GM20431 (cell line): ENCODE results near the gene CFAP52.
"Not testable (repeated sequence)": the region's sequence is repeated elsewhere in the genome, so short reads cannot be mapped to it uniquely, and the experiment has no call there.

ENCODE experiments used
- in situ Hi-C: fragments of 300-500 bp; cut with MseI, MboI; formaldehyde crosslinking; loops from one replicate; pipeline ENCODE4 v1.15.0; 2020; ENCODE audit warnings: low sequenced_read_pairs; ENCODE audit not compliant: unreplicated experiment

The CFAP52 gene, protein sequence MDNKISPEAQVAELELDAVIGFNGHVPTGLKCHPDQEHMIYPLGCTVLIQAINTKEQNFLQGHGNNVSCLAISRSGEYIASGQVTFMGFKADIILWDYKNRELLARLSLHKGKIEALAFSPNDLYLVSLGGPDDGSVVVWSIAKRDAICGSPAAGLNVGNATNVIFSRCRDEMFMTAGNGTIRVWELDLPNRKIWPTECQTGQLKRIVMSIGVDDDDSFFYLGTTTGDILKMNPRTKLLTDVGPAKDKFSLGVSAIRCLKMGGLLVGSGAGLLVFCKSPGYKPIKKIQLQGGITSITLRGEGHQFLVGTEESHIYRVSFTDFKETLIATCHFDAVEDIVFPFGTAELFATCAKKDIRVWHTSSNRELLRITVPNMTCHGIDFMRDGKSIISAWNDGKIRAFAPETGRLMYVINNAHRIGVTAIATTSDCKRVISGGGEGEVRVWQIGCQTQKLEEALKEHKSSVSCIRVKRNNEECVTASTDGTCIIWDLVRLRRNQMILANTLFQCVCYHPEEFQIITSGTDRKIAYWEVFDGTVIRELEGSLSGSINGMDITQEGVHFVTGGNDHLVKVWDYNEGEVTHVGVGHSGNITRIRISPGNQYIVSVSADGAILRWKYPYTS

GRCh38 chr17:9576521-9577372, at the start of gene CFAP52:
Gene CFAP52, plus strand, starts transcription at chr17:9576642. Its CDS starts 54 bp downstream, at chr17:9576696.
- in situ Hi-C loops: no loop called here

DNA sequence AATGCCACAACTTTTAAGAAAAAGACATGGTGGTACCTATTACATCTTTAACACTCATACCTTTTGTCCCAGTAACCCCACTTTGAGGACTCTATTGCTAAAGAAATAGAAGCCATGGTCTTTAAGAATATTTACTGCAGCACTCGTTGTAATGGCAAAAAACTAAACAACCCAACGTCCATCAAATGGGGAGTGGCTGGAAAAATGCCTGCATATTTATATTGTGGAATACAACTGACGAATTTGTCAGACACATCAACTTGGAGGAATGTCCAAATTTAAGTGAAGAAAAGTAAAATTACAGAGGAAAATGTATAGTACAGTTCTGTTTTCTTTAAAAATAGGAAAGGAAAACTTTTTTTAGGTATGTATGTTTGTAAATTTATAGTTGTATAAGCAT, 48.7 kb upstream of the CFAP52 start:
- in situ Hi-C loops: no loop called here

DNA sequence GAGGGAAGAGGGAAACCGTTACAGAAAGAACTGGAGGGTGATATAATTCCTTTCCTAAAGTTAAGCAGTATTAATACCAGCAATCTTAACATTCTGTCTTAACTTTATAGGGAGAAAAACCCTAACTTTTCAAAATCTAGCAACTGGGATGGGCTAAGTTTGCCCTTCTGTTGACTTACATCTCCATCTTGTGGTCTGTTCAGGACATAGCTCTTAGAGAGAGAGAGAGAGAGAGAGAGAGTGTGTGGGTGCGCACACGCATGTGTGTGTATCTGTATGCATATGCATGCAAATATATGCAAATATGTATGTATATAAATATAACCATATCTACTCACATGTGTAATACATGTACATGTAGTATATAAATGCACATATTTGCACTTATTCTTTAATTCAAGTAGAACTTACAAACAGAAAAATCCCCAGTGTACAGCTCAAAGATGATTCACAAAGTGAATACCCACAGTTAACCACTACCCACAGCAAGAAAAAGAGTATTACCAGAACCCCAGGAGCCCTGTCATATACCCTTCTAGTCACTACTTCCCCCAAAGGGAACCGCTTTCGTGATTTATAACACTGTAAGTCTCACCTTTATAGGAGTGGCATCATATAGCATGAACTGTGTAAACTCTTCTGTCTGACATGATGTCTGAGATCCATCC, 47.3 kb upstream of the CFAP52 start:
- in situ Hi-C loops: no loop called here

- in situ Hi-C loops: no loop called here
Measured at GRCh38 chr17:9531034-9531433, 45.4 kb upstream of the CFAP52 start.

- in situ Hi-C loops: no loop called here
Measured at GRCh38 chr17:9532715-9533114, 43.7 kb upstream of the CFAP52 start.

GRCh38 chr17:9533441-9533840, 43.0 kb upstream of the CFAP52 start:
- in situ Hi-C loops: no loop called here

GRCh38 chr17:9536061-9536460, 40.4 kb upstream of the CFAP52 start:
- in situ Hi-C loops: no loop called here

GRCh38 chr17:9537177-9537776, 39.2 kb upstream of the CFAP52 start:
- in situ Hi-C loops: no loop called here

DNA sequence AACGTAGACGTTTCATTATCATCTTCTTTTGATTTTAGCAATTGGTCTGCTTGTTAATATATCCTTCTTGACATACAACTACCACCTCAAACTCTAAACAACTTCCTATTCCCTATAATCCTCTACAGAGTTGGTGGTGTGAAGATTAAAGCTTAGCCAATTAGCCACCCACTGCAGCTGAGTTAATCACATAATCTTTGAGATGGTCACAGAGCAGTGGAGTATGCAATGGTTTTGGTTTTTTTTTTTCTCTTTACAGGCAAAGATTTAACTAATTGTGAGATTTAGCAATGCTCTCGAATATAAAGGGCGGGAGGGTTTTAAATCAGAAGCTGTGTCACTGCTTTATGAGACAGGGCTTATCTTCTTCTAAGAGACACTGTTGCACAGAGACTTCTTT, 37.8 kb upstream of the CFAP52 start:
- in situ Hi-C loops: no loop called here

DNA sequence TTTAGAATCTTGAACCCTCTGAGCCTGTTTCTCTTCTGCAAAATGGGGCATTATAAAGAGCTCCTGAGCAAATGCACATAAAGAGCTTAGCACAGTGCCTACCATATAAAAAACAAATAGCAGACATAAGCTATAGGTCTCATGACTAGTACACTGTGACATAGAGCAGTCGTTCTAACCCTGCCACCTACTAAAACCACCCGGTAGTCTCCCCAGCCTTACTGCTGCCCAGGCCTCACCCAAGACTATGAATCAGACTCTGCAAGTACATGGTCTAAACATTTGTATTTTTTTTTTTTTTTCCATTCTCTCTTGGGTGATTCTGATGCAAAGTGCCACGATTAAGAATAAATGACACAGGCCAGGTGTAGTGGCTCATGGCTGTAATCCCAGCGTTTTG, 34.7 kb upstream of the CFAP52 start:
- in situ Hi-C loops: no loop called here

DNA sequence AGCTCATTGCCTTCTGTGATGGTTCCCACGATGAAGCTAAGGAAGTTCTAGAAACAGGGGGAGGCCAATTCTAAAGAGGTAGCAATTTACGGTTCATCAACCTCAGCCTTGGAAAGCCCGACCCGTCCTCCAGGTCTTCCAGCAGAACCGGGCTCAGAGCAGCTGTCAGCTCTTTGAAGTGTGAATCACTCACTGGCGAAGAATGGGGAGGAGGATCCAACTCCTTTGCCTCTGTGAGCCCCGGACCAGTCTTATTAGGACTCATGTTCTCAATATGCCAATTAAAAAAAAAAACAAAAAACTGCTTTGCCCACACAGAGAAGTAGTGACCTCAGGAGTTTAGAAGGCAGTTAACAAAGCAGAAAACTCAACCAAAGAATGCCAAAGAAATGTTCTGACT, 32.2 kb upstream of the CFAP52 start:
- in situ Hi-C loops: no loop called here

DNA sequence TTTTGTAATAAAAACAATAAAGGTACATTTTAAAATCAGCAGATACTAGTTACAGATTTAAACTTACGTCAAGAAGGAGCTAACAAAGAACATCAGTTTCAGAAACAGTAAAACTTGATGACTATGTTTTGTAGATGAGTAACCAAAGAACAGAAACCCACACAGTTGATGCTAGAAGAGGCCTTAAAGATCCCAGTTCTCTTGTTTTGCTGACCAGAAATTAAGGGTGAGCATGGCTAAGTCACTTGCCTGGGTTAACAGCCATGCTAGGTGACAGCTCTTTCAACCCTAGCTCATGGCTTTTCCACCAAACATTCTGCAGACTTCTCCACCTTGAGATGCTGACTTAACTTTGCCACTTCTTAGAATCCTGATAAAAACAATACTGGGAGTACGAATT, 27.2 kb upstream of the CFAP52 start:
- in situ Hi-C loops: no loop called here

DNA sequence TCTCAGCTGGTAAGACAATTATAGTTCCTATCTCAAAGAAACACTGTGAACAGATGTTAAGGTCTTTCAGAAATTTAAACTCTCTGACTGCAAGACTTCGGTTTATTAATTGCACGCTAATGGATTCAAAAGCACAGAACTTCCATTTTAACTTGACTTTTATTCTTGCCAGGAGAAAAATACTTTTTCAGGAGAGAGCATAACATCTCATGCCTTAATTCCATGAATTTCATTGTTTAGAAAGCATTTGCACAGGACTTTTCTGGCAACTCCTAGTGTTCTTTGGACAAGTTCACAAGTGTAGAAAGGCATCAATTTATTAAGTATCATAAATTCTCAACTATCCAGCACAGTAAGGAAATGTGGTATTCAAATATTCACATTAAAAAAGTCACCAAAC, 23.3 kb upstream of the CFAP52 start:
- in situ Hi-C loops: no loop called here

DNA sequence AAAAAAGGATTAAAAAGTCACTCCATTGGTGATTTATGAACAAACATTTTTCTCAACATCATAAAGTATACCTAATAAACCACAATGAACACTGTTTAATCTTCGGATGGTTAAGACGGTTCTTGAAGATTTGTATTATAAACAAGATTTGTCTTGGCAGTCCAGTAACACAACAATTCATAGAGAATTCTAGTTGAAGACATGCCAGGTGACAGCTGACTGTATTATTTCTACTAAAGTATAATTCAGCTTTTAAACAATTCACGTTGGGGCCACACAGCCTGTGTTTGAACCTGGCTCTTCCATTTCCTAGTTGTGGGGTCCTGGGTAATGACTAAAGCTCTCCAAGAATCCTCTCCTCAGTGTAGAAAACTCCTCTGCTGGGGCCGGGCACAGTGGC, 22.8 kb upstream of the CFAP52 start:
- in situ Hi-C loops: no loop called here

- in situ Hi-C loops: not testable (repeated sequence)
Measured at GRCh38 chr17:9554715-9555114, 21.7 kb upstream of the CFAP52 start.

DNA sequence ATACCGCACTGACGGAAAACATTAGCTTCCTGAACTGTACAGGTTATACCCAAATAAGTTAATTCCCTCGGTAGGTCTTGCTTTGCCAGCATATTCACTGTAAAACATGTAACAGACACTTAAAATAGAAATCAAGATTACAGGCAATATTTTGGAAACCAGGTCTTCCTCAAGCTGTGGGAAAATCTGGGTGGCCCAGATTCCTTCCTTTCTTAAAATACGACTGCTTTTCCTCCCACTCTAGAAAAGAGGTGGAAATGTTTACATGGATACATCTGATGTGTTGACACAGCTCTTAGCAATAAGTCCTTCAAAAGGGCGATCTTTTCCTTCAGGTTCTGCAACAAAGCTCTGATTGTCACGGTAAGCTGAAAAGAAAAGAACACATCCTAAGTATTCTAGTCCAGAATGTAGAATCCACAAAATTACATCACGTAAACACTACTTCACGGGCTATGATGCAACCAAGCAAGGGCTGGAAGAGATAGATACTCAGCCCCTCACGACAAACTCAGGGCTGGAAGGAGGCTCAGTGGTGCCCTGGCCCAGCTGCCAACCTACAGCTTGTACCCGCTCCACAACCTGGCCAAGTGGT, 19.2 kb upstream of the CFAP52 start:
- in situ Hi-C loops: no loop called here

- in situ Hi-C loops: no loop called here
Measured at GRCh38 chr17:9557857-9558256, 18.6 kb upstream of the CFAP52 start.

- in situ Hi-C loops: no loop called here
Measured at GRCh38 chr17:9564104-9564503, 12.3 kb upstream of the CFAP52 start.

DNA sequence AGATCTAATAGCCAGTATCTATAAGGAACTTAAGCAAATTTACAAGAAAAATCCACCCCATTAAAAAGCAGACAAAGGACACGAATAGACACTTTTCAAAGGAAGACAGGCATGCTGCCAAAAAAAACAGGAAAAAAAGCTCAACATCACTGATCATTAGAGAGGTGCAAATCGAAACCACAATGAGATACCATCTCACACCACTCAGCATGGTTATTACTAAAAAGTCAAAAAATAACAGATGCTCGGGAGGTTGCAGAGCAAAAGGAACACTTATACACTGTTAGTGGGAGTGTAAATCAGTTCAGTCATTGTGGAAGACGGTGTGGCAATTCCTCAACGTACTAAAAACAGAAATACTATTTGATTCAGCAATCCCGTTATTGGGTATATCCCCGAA, 10.4 kb upstream of the CFAP52 start:
- in situ Hi-C loops: no loop called here

DNA sequence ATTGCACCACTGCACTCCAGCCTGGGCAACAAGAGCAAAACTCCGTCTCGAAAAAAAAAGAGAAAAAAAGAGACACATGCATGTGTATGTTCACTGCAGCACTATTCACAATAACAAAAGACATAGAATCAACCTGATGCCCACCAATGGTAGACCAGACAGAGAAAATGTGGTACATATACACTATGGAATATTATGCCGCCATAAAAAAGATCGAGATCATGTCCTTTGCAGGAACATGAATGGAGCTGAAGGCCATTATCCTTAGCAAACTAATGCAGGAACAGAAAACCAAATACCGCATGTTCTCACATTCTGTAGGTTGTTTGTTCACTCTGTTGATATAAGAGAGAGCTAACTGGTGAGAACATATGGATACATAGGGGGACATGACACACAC, 9.7 kb upstream of the CFAP52 start:
- in situ Hi-C loops: not testable (repeated sequence)
